IMR-90 (cell line): ENCODE data around the gene ZNF653. TPM values are rescaled to one million over a fixed set of nuclear protein-coding genes. Genes with fewer than 3 reads are reported as not detected.

Source experiments
- ATAC-seq: fragments of 200-7000 bp; cut with Tn5 transposase; 2 replicates; pipeline ENCODE4 v1.9.1; 2020; ENCODE audit warnings: low read depth, mild to moderate bottlenecking, moderate library complexity
- BruUV-seq: library from RNA; stranded (reverse); fragments of 400-500 nt; replicated peaks from 2 replicates; lab custom pipeline; 2021; lab: Mats Ljungman, UMichigan
- CTCF ChIA-PET: fragments of 300-600 bp; formaldehyde crosslinking; extraction: SDS; loops from one replicate; lab custom pipeline; 2021; ENCODE audit warnings: antibody characterized with exemption; lab: Yijun Ruan, JAX
- POLR2A ChIA-PET: fragments of 300-600 bp; sonication (Branson Sonifier 250); formaldehyde crosslinking; loops from one replicate; lab custom pipeline; 2022; ENCODE audit warnings: antibody characterized with exemption; ENCODE audit not compliant: unreplicated experiment; lab: Charles Lee
- DNase-seq: peaks from one replicate; pipeline ENCODE4 v3.0.0; 2013
- H2AFZ ChIP-seq: replicated peaks from 2 replicates; pipeline ENCODE3; 2013; ENCODE audit warnings: low read length, mild to moderate bottlenecking; ENCODE audit not compliant: poor library complexity
- H2AK5ac ChIP-seq: 2 replicates; pipeline ENCODE4 v1.6.1; 2013; ENCODE audit warnings: low read depth, low read length, inconsistent platforms
- H2AK9ac ChIP-seq: replicated peaks from 2 replicates; pipeline ENCODE3; 2013; ENCODE audit warnings: mild to moderate bottlenecking, low read depth, low read length, moderate library complexity; ENCODE audit not compliant: poor library complexity
- H2BK120ac ChIP-seq: 2 replicates; pipeline ENCODE4 v1.6.1; 2013; ENCODE audit warnings: low read depth, low read length, inconsistent platforms
- H2BK15ac ChIP-seq: 3 replicates; pipeline ENCODE4 v1.6.1; 2013; ENCODE audit warnings: low read depth, low read length, inconsistent platforms
- H2BK20ac ChIP-seq: 2 replicates; pipeline ENCODE4 v1.6.1; 2013; ENCODE audit warnings: low read depth, mild to moderate bottlenecking, inconsistent platforms, low read length, moderate library complexity
- H2BK5ac ChIP-seq: 2 replicates; pipeline ENCODE4 v1.6.1; 2013; ENCODE audit warnings: mild to moderate bottlenecking, low read depth, low read length, inconsistent platforms; ENCODE audit not compliant: poor library complexity, severe bottlenecking
- H3K14ac ChIP-seq: replicated peaks from 2 replicates; pipeline ENCODE4 v1.6.1; 2013; ENCODE audit warnings: low read depth, low read length, inconsistent platforms
- H3K18ac ChIP-seq: 2 replicates; pipeline ENCODE4 v1.6.1; 2013; ENCODE audit warnings: low read depth, low read length, control low read depth
- H3K23ac ChIP-seq: 2 replicates; pipeline ENCODE4 v1.6.1; 2013; ENCODE audit warnings: low read depth, low read length, inconsistent platforms
- H3K27ac ChIP-seq: 2 replicates; pipeline ENCODE4 v1.5.1; 2013; ENCODE audit warnings: mild to moderate bottlenecking, control low read depth, low read length; ENCODE audit not compliant: insufficient read depth
- H3K27me3 ChIP-seq: 2 replicates; pipeline ENCODE4 v1.6.1; 2013; ENCODE audit warnings: low read length; ENCODE audit not compliant: control insufficient read depth, insufficient read depth
- H3K36me3 ChIP-seq: 2 replicates; pipeline ENCODE4 v1.6.1; 2013; ENCODE audit warnings: low read length, mixed read lengths; ENCODE audit not compliant: control insufficient read depth, insufficient read depth
- H3K4ac ChIP-seq: 2 replicates; pipeline ENCODE4 v1.6.1; 2013; ENCODE audit warnings: low read depth, low read length, inconsistent platforms
- H3K4me1 ChIP-seq: 2 replicates; pipeline ENCODE4 v1.6.1; 2013; ENCODE audit warnings: low read length, mixed read lengths; ENCODE audit not compliant: control insufficient read depth, insufficient read depth
- H3K4me2 ChIP-seq: 2 replicates; pipeline ENCODE4 v1.6.1; 2013; ENCODE audit warnings: low read depth, mild to moderate bottlenecking, control low read depth, low read length, moderate library complexity
- H3K4me3 ChIP-seq: 2 replicates; pipeline ENCODE4 v1.5.1; 2013; ENCODE audit warnings: low read depth, mild to moderate bottlenecking, control low read depth, low read length, moderate library complexity; ENCODE audit not compliant: insufficient read depth
- H3K56ac ChIP-seq: 2 replicates; pipeline ENCODE4 v1.6.1; 2013; ENCODE audit warnings: low read length, inconsistent platforms; ENCODE audit not compliant: insufficient read depth; ENCODE audit errors: extremely low read depth
- H3K79me1 ChIP-seq, 2 experiments: 2 replicates each; pipeline ENCODE4 v1.6.1; 2013; ENCODE audit warnings: low read length in 2 of 2, inconsistent platforms in 1 of 2, low read depth in 1 of 2
- H3K9ac ChIP-seq: 2 replicates; pipeline ENCODE4 v1.6.1; 2013; ENCODE audit warnings: low read depth, low read length, control low read depth
- H3K9me1 ChIP-seq: 2 replicates; pipeline ENCODE4 v1.6.1; 2013; ENCODE audit warnings: low read length, inconsistent platforms; ENCODE audit not compliant: insufficient read depth
- H3K9me3 ChIP-seq: 2 replicates; pipeline ENCODE4 v1.6.1; 2013; ENCODE audit warnings: low read length; ENCODE audit not compliant: control insufficient read depth, insufficient read depth
- H4K20me1 ChIP-seq: 2 replicates; pipeline ENCODE4 v1.6.1; 2013; ENCODE audit warnings: low read length, inconsistent platforms; ENCODE audit not compliant: insufficient read depth
- H4K5ac ChIP-seq: 2 replicates; pipeline ENCODE4 v1.6.1; 2013; ENCODE audit warnings: mild to moderate bottlenecking, low read depth, low read length, control low read depth
- H4K8ac ChIP-seq, 2 experiments: 2 replicates each; pipeline ENCODE4 v1.6.1; 2013; ENCODE audit warnings: low read depth in 2 of 2, low read length in 2 of 2, control low read depth in 1 of 2, inconsistent platforms in 1 of 2
- H4K91ac ChIP-seq: 2 replicates; pipeline ENCODE4 v1.6.1; 2013; ENCODE audit warnings: low read depth, low read length, inconsistent platforms; ENCODE audit not compliant: insufficient read depth
- CEBPB ChIP-seq: IDR thresholded peaks from 2 replicates; pipeline ENCODE4 v1.6.1; 2012; ENCODE audit warnings: low read depth, low read length, improper control_type of control experiment
- FOS ChIP-seq: fragments of 150-350 bp; IDR thresholded peaks from 2 replicates; pipeline ENCODE4 v1.6.1; 2016; ENCODE audit warnings: low read depth, low read length
- MAFK ChIP-seq: IDR thresholded peaks from 2 replicates; pipeline ENCODE4 v1.6.1; 2012; ENCODE audit warnings: low read depth, low read length, improper control_type of control experiment
- POLR2A ChIP-seq: IDR thresholded peaks from 2 replicates; pipeline ENCODE4 v1.6.1; 2012; ENCODE audit warnings: mild to moderate bottlenecking, low read depth, low read length
- RFX5 ChIP-seq: IDR thresholded peaks from 2 replicates; pipeline ENCODE4 v1.8.0; 2012; ENCODE audit warnings: low read depth, mild to moderate bottlenecking, low read length, moderate library complexity
- WGBS, 2 experiments: methylation state at CpG; one replicate each; pipeline versions ENCODE4 v1.1.5 to v1.1.7; 2013; ENCODE audit warnings: missing lambda C conversion rate in 2 of 2; ENCODE audit not compliant: insufficient read length in 1 of 2; ENCODE audit errors: extremely low coverage in 2 of 2; 5-methylcytosine and 5-hydroxymethylcytosine counted together
- dilution Hi-C: fragments of 300-500 bp; cut with HindIII; formaldehyde crosslinking; loops from one replicate; pipeline ENCODE4 v1.14.3; 2018; ENCODE audit warnings: low sequenced_read_pairs; ENCODE audit not compliant: unreplicated experiment
- in situ Hi-C: fragments of 300-500 bp; cut with MboI; formaldehyde crosslinking; loops from 3 replicates; pipeline ENCODE4 v1.14.3; 2019; ENCODE audit warnings: low sequenced_read_pairs, inconsistent platforms, mixed read lengths
- intact Hi-C: fragments of 100-400 bp; cut with micrococcal nuclease; formaldehyde crosslinking; loops from 2 replicates; pipeline ENCODE4 v1.10.0; 2022
- polyA plus RNA-seq, 3 experiments: library from polyadenylated mRNA; depleted of rRNA; stranded (reverse); fragments of >200 nt; gene quantifications; 2 replicates each; pipeline ENCODE4 v1.2.3, GENCODE V29; 2012; ENCODE audit warnings: low replicate concordance in 1 of 3
- total RNA-seq: library from RNA; depleted of rRNA; stranded (reverse); fragments of >200 nt; gene quantifications from 2 replicates; pipeline ENCODE4 v1.2.3, GENCODE V29; 2012

ZNF653 gene
- total and polyA plus RNA-seq, 2 of the 4 experiments (the other 2 are of a cell fraction): 3.9 to 9.0 TPM

DNA sequence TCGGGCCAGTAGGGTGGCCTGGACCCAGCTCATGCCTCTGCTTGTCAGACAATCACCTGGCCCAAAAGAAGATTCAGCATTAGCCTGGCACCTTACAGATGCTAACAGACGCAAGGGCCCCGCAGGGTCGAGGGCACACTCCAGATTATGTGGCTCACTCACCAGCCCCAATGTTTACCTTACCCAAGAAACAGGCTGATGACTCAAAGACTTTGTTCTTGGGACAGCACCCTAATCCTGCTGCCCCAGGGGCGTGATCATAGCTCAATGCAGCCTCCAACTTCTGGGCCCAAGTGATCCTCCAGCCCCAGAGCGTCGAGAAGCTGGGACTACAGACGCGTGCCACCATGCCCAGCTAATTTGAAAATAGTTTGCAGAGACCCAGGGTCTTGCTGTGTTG, 13.5 kb upstream of the ZNF653 start (continued):
- TF ChIP-seq MAFK: no peak

DNA sequence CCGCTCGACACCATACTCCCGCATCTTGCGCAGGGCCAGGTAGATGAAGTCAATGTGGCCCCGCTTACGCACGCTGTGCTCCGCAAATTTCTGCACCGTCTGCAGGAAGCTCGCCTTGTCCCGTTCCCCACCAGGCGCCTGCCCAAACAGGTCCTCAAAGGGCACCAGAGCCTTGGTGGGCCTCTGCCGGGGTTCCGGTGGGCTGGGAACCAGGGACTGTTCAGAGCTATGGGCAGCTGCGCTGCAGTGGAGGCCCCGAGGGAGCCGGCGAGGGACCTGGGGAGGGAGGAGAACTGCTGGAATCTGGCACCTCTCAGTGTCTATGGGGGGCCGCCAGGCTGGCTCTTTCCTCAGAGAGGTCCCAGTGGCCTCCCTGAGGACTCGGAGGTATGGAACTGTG, 8.3 kb upstream of the ZNF653 start:
- Histone ChIP-seq H3K4me2 (no peak overlapping the region), H3K4me3 (no peak overlapping the region), H3K27ac (no peak overlapping the region), H2AK5ac (no peak overlapping the region), H2BK15ac (no peak overlapping the region), H3K56ac (no peak overlapping the region), H3K27me3 (no peaks in the 10 kb centered on the region), H4K8ac (no peak overlapping the region), H2BK120ac (no peak overlapping the region), H3K9ac (no peak overlapping the region), H4K91ac (no peak overlapping the region), H3K4ac (no peak overlapping the region), H3K36me3 (peaks cover 24% of the 10 kb centered on the region), H3K9me3 (no peaks in the 10 kb centered on the region), H4K5ac (no peak overlapping the region), H2AK9ac (no peak overlapping the region), H4K20me1 (no peaks in the 10 kb centered on the region), H3K14ac (no peak overlapping the region), H2BK5ac (no peak overlapping the region), H2BK20ac (no peak overlapping the region), H2AFZ (no peak overlapping the region), H3K79me1 (no peaks in the 10 kb centered on the region), H3K4me1 (no peaks in the 10 kb centered on the region), H3K18ac (no peak overlapping the region), H3K23ac (no peak overlapping the region), H3K9me1 (no peaks in the 10 kb centered on the region)
- no TSS peak for BruUV-seq
- WGBS, 2 experiments: 93% methylated on average over 13 of the region's 20 CpGs; no CpG with 5 or more reads in 1 of the 2 experiments
- DNase-seq (no peak), ATAC-seq (no peak)
- TF ChIP-seq FOS (no peak), CEBPB (no peak), POLR2A (no peak), RFX5 (no peak)
- intact Hi-C loops: no loop called here
- in situ Hi-C loops: no loop called here
- ChIA-PET CTCF (no interaction called here), POLR2A (no interaction called here)
- dilution Hi-C loops: no loop called here
